ENCODE data around the gene PRICKLE4. TPM values are rescaled to one million over a fixed set of nuclear protein-coding genes. Genes with fewer than 3 reads are reported as not detected.

Gene PRICKLE4
- total RNA-seq, 4 donors from 2014 or later = 0.34 to 4.6 (median 3.6) TPM; not detected in 1

GRCh38 chr6:41769376-41769775 lies 11.2 kb upstream of the PRICKLE4 start:
- Histone ChIP-seq H3K4me3 (no peak overlapping the region), H3K36me3 (peaks cover 43% of the 10 kb centered on the region), H3K27ac (no peak overlapping the region), H3K9me3 (no peaks in the 10 kb centered on the region), H3K4me1 (peaks cover 9% of the 10 kb centered on the region), H3K27me3 (no peaks in the 10 kb centered on the region)
- peak in 1 of 2 donors; percentile 25 for DNase-seq (ENCODE audit: low spot score in 2 of 2)
- TF ChIP-seq POLR2AphosphoS5 (IDR thresholded peaks at IDR 0.05) (no peak), POLR2A (IDR thresholded peaks at IDR 0.05) (no peak), EP300 (IDR thresholded peaks at IDR 0.05) (no peak), CTCF (IDR thresholded peaks at IDR 0.05) (no peak)
- WGBS = 97% methylated on average over 4 of the region's 8 CpGs

GRCh38 chr6:41770381-41771057 lies 10.1 kb upstream of the PRICKLE4 start:
- 90% methylated on average over 19 of the region's 30 CpGs for WGBS
- H3K27me3 ChIP-seq = no peaks in the 10 kb centered on the region
- H3K4me1 ChIP-seq = peaks cover 9% of the 10 kb centered on the region
- no peak overlapping the region for H3K4me3 ChIP-seq
- H3K36me3 ChIP-seq = peaks cover 54% of the 10 kb centered on the region
- DNase-seq (ENCODE audit: low spot score in 2 of 2) = peak in 1 of 2 donors; percentile 44
- H3K9me3 ChIP-seq = no peaks in the 10 kb centered on the region
- TF ChIP-seq POLR2A (IDR thresholded peaks at IDR 0.05) = no peak
- no peak for TF ChIP-seq CTCF (IDR thresholded peaks at IDR 0.05)
- TF ChIP-seq POLR2AphosphoS5 (IDR thresholded peaks at IDR 0.05) = no peak
- no peak for TF ChIP-seq EP300 (IDR thresholded peaks at IDR 0.05)
- no peak overlapping the region for H3K27ac ChIP-seq

GRCh38 chr6:41771058-41771983 lies 9.3 kb upstream of the PRICKLE4 start:
- H3K27ac ChIP-seq = no peak overlapping the region
- TF ChIP-seq POLR2AphosphoS5 (IDR thresholded peaks at IDR 0.05) = no peak
- TF ChIP-seq EP300 (IDR thresholded peaks at IDR 0.05) = no peak
- no peak for TF ChIP-seq POLR2A (IDR thresholded peaks at IDR 0.05)
- TF ChIP-seq CTCF (IDR thresholded peaks at IDR 0.05) = no peak
- WGBS = 93% methylated on average over 20 of the region's 29 CpGs
- H3K4me3 ChIP-seq = no peak overlapping the region
- DNase-seq (ENCODE audit: low spot score in 2 of 2) = peak in 1 of 2 donors; percentile 41
- H3K9me3 ChIP-seq = no peaks in the 10 kb centered on the region
- H3K27me3 ChIP-seq = no peaks in the 10 kb centered on the region
- peaks cover 9% of the 10 kb centered on the region for H3K4me1 ChIP-seq
- peaks cover 59% of the 10 kb centered on the region for H3K36me3 ChIP-seq

- Histone ChIP-seq H3K27ac (no peak overlapping the region), H3K36me3 (peaks cover 64% of the 10 kb centered on the region), H3K9me3 (no peaks in the 10 kb centered on the region), H3K4me3 (no peak overlapping the region), H3K27me3 (no peaks in the 10 kb centered on the region), H3K4me1 (peaks cover 10% of the 10 kb centered on the region)
- no peak for TF ChIP-seq EP300 (IDR thresholded peaks at IDR 0.05)
- no peak for TF ChIP-seq POLR2AphosphoS5 (IDR thresholded peaks at IDR 0.05)
- DNase-seq (ENCODE audit: low spot score in 2 of 2) = no peak
- WGBS = 81% methylated on average over 3 of the region's 3 CpGs
These were observed 5.7 kb upstream of the PRICKLE4 start for GRCh38 chr6:41774841-41775240.

GRCh38 chr6:41775293-41775882 lies 5.2 kb upstream of the PRICKLE4 start:
- Histone ChIP-seq H3K9me3 (no peaks in the 10 kb centered on the region), H3K4me3 (no peak overlapping the region), H3K27ac (no peak overlapping the region), H3K36me3 (peaks cover 61% of the 10 kb centered on the region), H3K27me3 (no peaks in the 10 kb centered on the region), H3K4me1 (peaks cover 13% of the 10 kb centered on the region)
- TF ChIP-seq POLR2AphosphoS5 (IDR thresholded peaks at IDR 0.05) = no peak
- TF ChIP-seq CTCF (IDR thresholded peaks at IDR 0.05) = no peak
- no peak for TF ChIP-seq EP300 (IDR thresholded peaks at IDR 0.05)
- TF ChIP-seq POLR2A (IDR thresholded peaks at IDR 0.05) = no peak
- 84% methylated on average over 6 of the region's 13 CpGs for WGBS
- DNase-seq (ENCODE audit: low spot score in 2 of 2) = peak in 1 of 2 donors; percentile 46
